HG02852 (cell line): ENCODE measurements around the gene SIRPA.

ENCODE experiments used
- ATAC-seq: cut with Tn5 transposase; IDR thresholded peaks from one replicate; pipeline ENCODE4 v1.9.1; 2021; ENCODE audit warnings: mild to moderate bottlenecking, moderate library complexity; ENCODE audit not compliant: unreplicated experiment

SIRPA gene

DNA sequence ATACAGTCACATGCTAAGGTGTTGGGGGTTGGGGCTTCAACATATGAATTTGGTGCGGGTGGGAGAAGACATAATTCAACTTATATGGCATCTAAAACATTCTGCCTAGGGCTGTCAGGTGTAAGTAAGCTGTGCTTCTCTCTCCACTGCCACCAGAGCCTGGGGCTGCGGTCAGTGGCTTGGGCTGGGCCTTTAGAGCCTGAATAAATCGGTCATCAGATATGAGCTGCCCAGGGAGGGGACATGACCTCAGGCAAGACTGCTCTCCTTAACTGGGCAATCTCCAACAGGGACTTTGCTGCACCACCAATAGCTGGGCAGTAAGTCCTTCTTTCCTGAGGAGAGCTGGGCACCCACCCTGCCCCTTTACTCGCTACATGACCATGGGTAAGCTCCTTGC lies 24.9 kb upstream of the SIRPA start:
- ATAC-seq = no peak

DNA sequence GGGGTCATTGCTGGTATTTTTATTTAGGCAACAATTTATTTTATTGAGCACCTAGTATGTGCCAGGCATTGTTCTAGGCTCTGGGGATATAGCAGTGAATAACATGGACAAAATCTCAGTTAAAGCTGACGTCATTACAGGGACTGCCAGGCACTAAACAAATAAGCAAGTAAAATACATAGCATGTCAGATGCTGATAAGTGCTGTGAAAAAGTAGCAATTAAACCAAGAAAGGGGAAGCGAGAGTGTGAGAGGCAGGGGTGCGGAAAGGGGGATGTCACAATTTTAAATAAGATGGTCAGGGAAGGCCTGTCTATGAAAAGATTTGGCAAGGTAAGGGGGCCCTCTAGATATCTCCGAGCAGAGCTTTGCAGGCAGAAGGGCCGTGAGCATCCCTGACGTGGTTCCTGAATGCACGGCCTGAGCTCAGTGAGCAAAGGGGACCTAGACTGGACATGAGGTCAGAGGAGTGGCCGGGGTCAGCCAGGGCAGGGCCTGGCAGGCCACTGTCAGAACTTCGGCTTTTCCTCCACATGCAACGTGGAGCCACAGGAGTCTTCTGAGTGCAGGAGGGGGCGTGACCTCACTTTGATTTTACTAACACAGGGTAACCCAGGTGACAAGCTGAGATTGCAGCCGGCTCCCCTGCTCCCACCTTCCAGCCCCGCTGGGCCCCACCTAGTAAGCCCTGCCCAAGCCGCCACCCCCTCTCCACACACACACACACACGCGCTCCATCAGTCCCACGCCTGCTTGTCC lies 24.2 kb upstream of the SIRPA start:
- ATAC-seq = peak; percentile 53

DNA sequence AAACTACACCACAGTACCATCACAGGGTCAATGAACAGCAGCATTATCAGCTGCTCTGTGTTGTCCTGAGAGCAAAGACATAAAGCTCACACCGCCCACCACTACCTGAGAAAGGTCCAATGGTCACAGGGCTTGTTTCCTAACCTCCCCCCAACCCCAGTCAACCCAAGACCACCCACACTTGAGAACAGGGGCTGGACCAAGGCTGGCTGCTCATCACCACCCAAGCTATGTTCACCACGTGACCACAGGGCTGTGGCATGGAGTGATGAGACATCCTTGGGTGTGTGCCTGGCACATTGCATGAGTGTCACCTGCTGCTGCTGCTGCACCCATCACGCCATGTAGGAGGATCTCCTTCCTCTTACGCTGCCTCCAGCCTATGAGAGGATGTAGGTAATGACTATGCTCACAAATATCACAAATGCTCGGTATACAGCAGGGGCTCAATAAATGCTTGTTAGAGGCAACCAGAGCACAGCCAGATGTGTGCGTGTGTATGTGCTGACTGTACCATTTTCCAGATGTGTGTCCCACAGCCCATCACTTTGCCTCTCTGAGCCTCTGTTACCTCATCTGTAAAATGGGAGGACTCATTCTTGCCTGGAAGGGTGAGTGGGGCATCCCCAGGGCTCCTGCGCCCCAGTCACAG lies 23.3 kb upstream of the SIRPA start:
- peak; percentile 46 for ATAC-seq

DNA sequence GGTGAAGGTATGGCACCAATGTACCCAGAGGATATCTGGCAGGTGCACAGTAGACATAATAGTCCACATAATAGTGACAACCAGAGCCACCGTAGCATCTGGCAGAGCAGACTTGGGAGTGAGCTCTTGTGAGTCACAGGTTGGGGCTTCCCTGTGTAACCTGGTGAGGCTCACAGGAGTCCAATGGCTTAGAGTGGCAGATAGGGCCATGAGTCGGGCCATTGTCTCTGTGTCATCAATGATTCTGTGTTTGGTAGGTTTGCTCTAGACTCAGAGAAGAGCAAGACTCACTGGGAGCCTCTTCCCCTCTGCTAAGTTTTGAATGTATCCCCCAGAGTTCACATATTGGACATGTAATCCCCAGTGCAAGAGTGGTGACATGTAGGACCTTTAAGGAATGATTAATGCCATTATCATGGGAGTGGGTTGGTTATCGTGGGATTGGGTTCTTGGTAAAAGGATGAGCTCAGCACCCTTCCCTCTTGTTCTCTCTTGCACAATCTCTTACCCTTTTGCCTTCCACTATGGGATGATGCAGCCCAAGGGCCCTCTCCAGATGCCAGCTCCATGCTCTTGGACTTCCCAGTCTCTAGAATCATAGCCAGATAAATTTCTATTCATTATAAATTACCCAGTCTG lies 22.6 kb upstream of the SIRPA start:
- no peak for ATAC-seq

DNA sequence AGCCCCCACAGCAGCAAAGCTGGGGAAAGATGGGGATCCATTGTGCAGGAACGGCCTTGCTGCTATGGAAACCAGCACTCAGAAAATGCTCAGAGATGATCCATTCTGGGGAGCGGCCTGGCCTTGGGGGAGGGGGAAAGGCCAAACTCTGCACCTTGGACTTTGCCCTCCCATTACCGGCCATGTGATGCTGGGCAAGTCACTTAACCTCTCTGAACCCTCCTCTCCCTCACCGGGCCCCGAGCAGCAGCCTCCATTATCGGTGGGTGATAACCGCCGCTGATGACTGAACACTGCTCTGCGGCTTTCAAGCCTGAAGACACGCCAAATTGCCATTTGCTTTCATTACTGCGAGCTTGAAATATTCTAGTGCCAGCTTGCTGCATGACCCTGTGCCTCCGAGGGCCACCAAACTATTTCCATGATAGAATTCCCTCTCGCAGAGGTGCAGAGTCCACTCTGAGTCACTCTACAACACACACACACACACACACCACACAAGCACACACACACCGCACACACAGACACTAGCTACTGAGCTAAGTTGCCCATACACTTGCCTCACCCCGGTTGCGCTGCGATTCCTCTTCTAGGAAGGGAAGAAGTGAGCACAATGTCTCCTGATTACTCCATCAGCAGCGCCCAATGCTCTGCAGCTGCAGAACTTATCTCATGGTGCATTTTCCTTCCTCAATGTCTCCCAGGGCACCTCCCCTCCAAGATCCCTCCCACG lies 20.6 kb upstream of the SIRPA start:
- ATAC-seq = no peak

DNA sequence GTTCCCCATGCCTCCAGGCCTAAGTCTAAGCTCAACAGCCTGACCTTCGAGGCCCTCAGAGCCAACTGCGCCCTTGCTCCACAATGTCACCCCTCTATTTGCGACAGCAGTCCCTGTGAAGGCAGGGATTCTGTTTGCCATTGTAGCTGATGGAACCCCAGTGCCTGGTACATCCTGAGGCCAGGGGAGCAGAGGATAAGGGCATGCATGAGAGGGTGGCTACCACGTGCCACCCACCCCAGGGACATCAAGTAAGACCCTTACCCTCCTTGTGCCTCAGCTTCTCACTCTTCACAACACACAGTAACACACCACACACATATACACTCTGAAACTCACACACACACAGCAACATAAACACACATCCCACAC lies 20.0 kb upstream of the SIRPA start:
- ATAC-seq = no peak

DNA sequence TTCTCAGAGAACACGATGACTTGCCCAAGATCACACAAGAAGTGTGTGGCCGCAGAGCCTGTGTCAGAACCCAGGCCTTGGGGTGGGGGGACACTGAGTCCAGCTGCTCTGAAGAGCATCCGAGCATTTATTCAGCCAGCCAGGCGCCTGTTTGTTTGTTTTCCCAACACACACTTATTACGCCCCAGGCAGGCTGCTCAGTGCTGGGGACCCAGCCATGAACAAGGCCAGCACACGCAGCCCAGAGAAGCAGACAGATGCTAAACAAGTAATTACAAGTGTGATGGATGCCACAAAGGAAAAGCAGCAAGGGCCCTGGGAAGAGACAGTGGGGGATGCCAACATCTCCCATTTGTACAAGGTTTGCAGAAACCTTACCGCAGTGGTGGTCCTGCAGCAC lies 19.4 kb upstream of the SIRPA start:
- ATAC-seq = no peak

DNA sequence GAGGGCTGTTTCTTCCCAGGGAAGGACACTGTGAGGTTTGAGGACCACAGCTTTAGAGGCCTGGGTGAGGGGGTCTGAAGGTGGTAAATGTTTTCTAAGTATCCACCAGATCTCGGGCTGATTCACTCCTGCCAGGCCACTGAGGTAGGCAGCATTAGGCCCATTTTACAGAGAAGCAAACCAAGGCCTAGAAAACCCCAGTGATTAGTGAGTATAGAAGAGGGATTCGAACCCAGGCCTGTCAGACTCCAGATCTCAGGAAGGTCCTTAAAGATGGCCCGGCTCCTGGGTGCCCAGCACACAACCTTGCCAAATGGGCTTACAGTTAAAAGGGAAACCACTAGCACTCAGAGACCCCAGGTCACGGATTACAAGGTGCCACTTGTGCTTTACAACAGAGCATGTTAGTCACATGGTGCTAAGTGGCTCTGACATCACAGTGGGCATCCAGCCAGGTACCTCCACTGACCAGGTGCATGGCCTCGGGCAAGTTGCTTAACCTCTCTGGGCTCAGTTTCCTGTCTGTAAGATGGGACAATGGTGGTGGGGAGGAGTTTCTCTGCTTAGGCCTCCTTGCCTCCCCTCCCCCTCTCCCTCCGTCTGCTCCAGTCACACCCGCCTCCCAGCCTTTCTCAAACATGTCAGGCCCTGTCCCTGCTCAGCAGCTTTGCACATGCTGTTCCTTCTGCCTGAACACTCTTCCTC lies 18.8 kb upstream of the SIRPA start:
- ATAC-seq = no peak

GRCh38 chr20:1876975-1877608 lies 18.1 kb upstream of the SIRPA start:
- no peak for ATAC-seq

DNA sequence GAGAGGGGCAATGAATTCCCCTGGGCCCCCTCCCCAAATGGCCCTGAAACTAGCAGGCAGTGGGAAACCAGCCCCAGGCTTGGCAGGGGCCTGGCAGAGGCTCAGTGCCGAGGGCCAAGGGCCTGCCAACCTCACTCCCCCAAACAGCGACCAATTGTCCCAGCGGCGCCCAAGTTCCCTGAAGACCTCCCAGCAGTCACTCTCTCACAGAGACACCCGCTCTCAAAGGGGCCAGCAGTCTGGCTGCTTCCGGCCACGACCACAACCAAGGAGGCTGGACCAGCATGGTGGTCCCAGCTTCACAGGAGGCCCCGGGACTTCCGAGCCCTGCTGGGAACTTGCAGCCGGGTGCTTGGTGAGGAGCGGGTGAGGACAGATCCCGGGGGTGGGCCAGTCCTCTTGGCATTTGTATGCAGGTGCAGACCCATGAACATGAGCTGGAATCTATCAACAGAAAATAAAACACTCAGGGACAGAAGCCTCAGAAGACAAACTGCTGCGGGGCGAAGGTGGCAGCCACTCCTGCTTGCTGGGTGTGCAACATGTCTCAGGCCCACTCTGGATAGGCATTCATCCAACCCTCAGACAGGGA lies 17.5 kb upstream of the SIRPA start:
- no peak for ATAC-seq

DNA sequence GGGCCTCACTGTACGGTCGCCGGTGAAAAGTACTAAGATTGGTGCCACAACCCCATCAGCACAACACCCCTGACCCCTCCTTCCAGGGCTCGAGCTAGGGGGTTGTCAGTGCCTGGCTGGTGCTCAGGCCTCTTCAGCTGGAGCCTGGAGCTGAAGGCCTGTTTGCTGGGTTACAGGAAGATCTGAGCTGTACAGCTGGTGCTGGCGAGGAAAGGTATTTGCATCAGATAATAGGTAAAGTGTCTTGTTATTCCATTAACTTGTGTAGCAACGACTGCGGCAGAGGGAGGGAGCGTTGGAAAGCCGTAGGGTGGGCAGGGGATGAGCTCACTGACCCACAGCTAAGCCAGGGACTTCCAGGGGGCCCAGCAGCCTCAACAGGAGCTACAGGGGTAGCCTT lies 15.8 kb upstream of the SIRPA start:
- ATAC-seq = no peak

DNA sequence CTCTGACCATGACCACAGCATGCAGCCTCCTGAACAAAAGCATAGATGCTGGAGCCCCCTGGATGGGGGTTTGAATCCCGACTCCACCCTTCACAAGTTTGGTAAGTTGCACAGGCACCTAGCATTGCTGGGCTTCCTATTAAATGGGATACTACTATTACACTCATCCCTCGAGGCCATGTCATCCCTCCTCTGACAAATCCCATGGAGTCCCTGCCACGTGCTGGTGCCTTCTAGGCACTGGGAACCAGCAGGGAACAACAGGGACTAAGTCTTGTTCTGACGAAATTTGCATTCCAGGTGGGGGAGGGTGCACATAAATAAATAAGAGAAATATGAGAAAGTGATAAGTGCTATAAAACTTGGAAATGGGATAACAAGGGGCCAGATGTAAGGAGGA lies 15.3 kb upstream of the SIRPA start:
- ATAC-seq = no peak

DNA sequence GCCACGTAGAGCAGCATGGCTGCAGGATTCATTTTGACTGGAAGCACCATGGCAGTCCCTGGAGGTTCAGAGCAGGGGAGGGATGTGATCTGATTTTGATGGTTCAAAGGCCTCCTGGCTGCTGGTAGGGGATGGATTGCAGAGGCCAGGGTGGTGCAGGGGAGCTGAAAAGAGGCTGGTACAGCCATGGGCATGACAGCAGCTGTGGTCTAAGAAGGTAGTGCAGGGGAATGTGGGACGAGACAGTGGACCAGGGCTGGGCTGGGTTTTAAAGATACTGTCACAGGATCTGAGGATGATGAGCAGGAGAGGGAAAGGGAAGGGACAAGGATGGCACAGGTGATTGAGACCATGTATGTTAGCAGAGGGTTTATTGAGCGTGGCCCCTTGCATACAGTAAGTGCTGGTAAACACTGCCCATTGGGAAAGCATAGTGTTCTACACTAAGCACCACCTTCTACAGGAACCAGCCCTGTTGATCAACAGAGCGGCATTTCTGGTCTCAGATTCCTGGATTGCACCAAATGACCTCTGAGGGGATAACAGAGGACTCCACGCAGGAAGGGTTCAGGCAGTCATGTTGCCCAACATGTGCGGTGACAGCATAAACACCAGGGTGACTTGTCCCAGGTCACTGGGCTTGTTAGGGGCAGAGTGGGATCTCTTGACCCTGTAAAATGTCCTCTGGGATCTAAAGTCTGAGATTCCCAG lies 14.5 kb upstream of the SIRPA start:
- no peak for ATAC-seq

DNA sequence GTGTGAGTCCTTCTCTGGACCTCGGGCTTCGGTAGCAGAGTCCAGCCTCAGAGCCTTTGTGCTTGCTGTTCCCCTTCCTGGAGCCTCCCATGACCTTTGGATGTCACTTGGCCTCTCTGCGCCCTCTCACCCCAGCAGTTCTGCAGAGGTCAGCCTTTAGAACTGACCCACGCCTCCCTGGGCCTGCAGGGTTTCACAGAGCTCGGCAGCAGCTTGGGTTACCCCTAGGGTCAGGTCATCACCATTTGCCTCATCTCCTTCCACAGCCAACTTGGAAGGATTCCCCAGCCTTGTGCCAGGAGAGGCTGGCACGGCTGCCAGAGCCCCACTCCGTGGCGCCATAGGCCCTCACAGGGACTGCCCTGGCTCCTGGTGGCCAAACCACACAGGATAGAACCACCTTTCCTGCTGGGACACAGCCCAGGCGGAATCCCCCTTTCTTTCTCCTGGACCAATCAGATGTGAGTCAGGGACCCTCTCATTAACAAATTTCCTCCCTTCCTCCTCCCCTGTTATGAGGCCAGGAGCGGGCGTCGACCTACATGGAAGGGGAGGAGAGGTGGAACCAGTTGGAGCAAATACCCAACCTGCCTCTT lies 13.9 kb upstream of the SIRPA start:
- ATAC-seq = no peak

DNA sequence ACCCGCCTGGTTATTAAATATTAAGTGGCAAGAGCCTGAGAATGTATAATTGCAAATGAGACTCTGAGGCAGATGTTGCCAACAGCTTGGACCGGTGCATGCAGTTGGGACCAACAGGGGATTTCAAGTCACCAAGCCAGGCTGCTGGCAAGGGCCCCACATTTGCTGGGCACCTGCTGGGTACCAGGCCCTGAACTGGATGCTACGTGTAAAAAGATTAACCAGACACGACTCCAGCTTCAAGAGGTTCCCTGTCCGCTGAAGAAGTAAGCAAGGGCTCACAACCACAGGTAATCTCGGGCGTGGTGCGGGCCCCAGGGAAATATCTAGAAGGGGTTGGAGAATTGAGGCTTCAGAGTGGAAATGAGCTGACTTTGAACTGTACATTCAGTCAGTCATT lies 13.2 kb upstream of the SIRPA start:
- no peak for ATAC-seq

- ATAC-seq = no peak
Observed at GRCh38 chr20:1883986-1884385, 11.2 kb upstream of the SIRPA start.

DNA sequence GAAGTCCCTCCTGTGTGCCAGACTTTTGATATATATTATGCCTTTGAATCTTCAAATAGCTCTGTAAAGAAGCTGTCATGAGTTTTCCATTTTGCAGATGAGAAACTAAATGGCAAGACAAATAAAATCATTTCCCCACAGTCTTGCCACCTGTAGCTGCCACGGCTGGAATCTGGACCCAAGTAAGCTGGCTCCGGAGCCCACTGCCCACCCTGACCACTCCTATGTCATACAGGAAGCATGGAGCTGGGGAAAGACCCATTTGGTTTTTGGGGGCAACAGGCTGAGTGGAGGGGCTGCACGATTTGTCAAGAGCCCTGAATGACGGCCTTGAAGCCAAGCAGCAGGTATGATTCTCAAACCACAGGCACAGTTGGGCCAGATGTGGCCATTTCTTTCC lies 10.0 kb upstream of the SIRPA start:
- ATAC-seq = no peak

- ATAC-seq = no peak
Observed at GRCh38 chr20:1885940-1886693, 9.1 kb upstream of the SIRPA start.
